GM20000 (cell line): ENCODE measurements around the gene AXDND1.
"Not testable (repeated sequence)": the region's sequence is repeated elsewhere in the genome, so short reads cannot be mapped to it uniquely, and the experiment has no call there.

Experiments used
- DNase-seq: peaks from one replicate; pipeline ENCODE4 v3.0.0; 2012; ENCODE audit warnings: low spot score
- TF ChIP-seq, protein P1 (sequence below): IDR thresholded peaks from 2 replicates; pipeline ENCODE4 v1.5.1; 2012; ENCODE audit warnings: mild to moderate bottlenecking, control low read depth; ENCODE audit errors: extremely low read depth, missing control alignments

AXDND1 gene

GRCh38 chr1:179369751-179370341 lies 4.1 kb downstream of the AXDND1 start:
- peak; percentile 67 for DNase-seq
- TF ChIP-seq, protein P1, sequence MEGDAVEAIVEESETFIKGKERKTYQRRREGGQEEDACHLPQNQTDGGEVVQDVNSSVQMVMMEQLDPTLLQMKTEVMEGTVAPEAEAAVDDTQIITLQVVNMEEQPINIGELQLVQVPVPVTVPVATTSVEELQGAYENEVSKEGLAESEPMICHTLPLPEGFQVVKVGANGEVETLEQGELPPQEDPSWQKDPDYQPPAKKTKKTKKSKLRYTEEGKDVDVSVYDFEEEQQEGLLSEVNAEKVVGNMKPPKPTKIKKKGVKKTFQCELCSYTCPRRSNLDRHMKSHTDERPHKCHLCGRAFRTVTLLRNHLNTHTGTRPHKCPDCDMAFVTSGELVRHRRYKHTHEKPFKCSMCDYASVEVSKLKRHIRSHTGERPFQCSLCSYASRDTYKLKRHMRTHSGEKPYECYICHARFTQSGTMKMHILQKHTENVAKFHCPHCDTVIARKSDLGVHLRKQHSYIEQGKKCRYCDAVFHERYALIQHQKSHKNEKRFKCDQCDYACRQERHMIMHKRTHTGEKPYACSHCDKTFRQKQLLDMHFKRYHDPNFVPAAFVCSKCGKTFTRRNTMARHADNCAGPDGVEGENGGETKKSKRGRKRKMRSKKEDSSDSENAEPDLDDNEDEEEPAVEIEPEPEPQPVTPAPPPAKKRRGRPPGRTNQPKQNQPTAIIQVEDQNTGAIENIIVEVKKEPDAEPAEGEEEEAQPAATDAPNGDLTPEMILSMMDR: peak; percentile 54

- DNase-seq: no peak
- TF ChIP-seq, protein P1: no peak
Observed at GRCh38 chr1:179372160-179372559, 6.4 kb downstream of the AXDND1 start.

DNA sequence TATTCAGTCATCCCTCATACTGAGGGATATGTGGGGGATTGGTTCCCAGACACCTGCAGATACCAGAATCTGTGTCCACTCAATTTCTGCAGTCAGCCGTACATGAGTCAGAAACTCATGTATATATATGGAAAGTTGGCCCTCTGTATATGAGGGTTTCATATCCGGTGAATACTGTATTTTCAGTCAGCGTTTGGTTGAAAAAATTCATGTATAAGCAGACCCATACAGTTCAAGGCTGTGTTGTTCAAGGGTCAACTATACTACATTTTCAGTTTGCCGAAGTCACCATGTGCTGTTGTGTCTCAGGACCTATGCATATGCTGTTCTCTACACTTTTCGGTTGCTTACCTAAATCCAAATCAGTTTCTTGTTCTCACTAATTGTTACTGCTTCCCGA lies 10.5 kb downstream of the AXDND1 start:
- TF ChIP-seq, protein P1: no peak
- DNase-seq: no peak

- TF ChIP-seq, protein P1: no peak
- DNase-seq: no peak
Observed at GRCh38 chr1:179380299-179380698, 14.5 kb downstream of the AXDND1 start.

DNA sequence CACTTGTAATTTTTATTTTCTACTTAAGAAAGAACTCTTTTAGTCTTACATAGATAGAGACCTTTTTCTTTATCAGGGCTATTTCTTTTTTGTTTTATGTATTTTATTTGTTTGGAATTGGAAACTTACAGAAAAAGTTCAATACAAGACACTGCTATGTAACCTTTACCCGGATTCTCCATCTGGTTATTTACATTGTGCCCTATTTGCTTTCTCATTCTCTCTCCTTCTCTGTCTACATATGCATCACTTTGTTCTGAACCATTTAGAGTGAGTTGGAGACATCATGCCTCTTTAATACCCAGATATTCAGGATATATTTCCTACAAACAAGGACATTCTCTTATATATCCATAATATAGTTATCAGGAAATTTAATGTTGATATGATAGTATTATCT lies 18.3 kb downstream of the AXDND1 start:
- TF ChIP-seq, protein P1: no peak
- no peak for DNase-seq

- TF ChIP-seq, protein P1: no peak
- no peak for DNase-seq
Observed at GRCh38 chr1:179385510-179385909, 19.7 kb downstream of the AXDND1 start.

DNA sequence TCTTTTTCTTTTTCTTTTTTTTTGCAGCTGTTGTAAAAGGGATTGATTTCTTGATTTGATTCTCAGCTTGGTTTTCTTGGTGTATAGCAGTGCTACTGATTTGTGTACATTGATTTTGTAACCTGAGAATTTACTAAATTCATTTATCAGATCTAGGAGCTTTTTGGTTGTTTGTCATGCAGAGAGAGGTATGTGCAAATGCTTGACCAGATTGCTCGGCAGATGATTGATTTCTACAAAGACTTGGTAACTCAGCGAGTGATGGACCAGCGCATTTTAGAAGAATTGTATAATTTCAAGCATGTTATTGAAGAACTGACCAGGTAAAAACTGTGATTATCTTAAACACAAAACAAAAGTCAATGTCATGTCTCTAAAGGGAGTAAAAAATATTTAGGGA lies 27.9 kb downstream of the AXDND1 start:
- TF ChIP-seq, protein P1: no peak
- DNase-seq: no peak

DNA sequence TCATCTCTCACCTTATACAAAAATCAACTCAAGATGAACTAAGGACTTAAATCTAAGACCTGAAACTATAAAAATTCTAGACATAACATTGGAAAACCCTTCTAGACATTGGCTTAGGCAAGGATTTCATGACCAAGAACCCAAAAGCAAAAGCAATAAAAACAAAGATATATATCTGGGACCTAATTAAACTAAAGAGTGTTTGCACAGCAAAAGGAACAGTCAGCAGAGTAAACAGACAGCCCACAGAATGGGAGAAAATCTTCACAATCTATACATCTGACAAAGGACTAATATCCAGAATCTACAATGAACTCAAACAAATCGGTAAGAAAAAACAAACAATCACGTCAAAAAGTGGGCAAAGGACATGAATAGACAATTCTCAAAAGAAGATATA lies 33.6 kb downstream of the AXDND1 start:
- DNase-seq: not testable (repeated sequence)

DNA sequence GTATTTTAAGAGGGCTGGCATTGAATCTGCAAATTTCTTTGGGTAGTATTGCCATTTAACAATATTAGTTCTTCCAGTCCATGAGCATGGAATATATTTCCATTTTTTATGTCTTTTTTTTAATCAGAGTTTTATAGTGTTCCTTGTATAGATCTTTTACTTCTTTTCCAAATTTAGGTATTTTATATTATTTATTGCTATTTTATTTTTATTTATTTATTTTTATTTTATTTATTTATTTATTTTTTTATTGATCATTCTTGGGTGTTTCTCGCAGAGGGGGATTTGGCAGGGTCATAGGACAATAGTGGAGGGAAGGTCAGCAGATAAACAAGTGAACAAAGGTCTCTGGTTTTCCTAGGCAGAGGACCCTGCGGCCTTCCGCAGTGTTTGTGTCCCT lies 52.0 kb downstream of the AXDND1 start:
- not testable (repeated sequence) for DNase-seq

- not testable (repeated sequence) for DNase-seq
Observed at GRCh38 chr1:179418706-179419105, 52.9 kb downstream of the AXDND1 start.
